GM12878 (cell line): ENCODE results near the gene ADAMTSL1. TPM values are rescaled to one million over a fixed set of nuclear protein-coding genes. Genes with fewer than 3 reads are reported as not detected.

Source experiments
- ATAC-seq: fragments of 200-7000 bp; cut with Tn5 transposase; 3 replicates; pipeline ENCODE4 v1.9.1; 2020; ENCODE audit warnings: mild to moderate bottlenecking, moderate library complexity
- BruUV-seq: library from RNA; stranded (reverse); fragments of 400-500 nt; replicated peaks from 2 replicates; lab custom pipeline; 2021; lab: Mats Ljungman, UMichigan
- CTCF ChIA-PET: fragments of 300-600 bp; sonication (Branson Sonifier 250); formaldehyde crosslinking; extraction: SDS; loops from one replicate; lab custom pipeline; 2021; ENCODE audit warnings: inconsistent platforms; lab: Yijun Ruan, JAX
- POLR2A ChIA-PET: fragments of 350-600 bp; formaldehyde crosslinking; extraction: SDS; loops from one replicate; lab custom pipeline; 2021; ENCODE audit warnings: inconsistent platforms; lab: Charles Lee
- RAD21 ChIA-PET: fragments of 300-600 bp; sonication (Branson Sonifier 250); formaldehyde crosslinking; loops from one replicate; lab custom pipeline; 2023; ENCODE audit warnings: antibody characterized with exemption; ENCODE audit not compliant: unreplicated experiment; lab: Charles Lee
- SMC1A ChIA-PET: fragments of 300-600 bp; sonication (Branson Sonifier 250); formaldehyde crosslinking; loops from one replicate; lab custom pipeline; 2023; ENCODE audit not compliant: unreplicated experiment, uncharacterized antibody; lab: Charles Lee
- DNase-seq: peaks from one replicate; pipeline ENCODE4 v3.0.0-alpha.2; 2011; ENCODE audit warnings: low read depth, low spot score
- FAIRE-seq: peaks from 3 replicates; lab custom pipeline; 2011; peaks lifted over from hg19 to GRCh38; lab: Jason Lieb, UNC
- H2AFZ ChIP-seq: 2 replicates; pipeline ENCODE4 v1.6.0; 2011; ENCODE audit warnings: low read depth, low read length, control low read depth; ENCODE audit not compliant: control insufficient read depth
- H3K27ac ChIP-seq: 2 replicates; pipeline ENCODE4 v1.5.1; 2011; ENCODE audit warnings: control low read depth; ENCODE audit not compliant: control insufficient read depth, insufficient read depth
- H3K27me3 ChIP-seq, 2 experiments: replicated peaks in 1 of 2; 2 replicates each; pipeline versions ENCODE4 v1.6.0 to v1.6.1; 2011; ENCODE audit warnings: low read length in 1 of 2; ENCODE audit not compliant: control insufficient read depth in 2 of 2, insufficient read depth in 2 of 2
- H3K36me3 ChIP-seq, 2 experiments: 2 replicates each; pipeline ENCODE4 v1.5.1; 2011; ENCODE audit warnings: low read length in 1 of 2; ENCODE audit not compliant: control insufficient read depth in 2 of 2, insufficient read depth in 2 of 2
- H3K4me1 ChIP-seq: 2 replicates; pipeline ENCODE4 v1.6.1; 2011; ENCODE audit warnings: mild to moderate bottlenecking, low read length, moderate library complexity, mixed read lengths; ENCODE audit not compliant: control insufficient read depth, insufficient read depth
- H3K4me2 ChIP-seq: 2 replicates; pipeline ENCODE4 v1.6.0; 2011; ENCODE audit warnings: control low read depth; ENCODE audit not compliant: control insufficient read depth, insufficient read depth
- H3K4me3 ChIP-seq: fragments of 200-600 bp; sonication (generic); 2 replicates; pipeline ENCODE4 v1.5.1; 2016
- H3K79me2 ChIP-seq: 2 replicates; pipeline ENCODE4 v1.6.0; 2011; ENCODE audit warnings: low read length; ENCODE audit not compliant: control insufficient read depth, insufficient read depth
- H3K9ac ChIP-seq: 2 replicates; pipeline ENCODE4 v1.8.0; 2011; ENCODE audit warnings: low read length, control low read depth, mixed read lengths; ENCODE audit not compliant: control insufficient read depth, insufficient read depth
- H3K9me3 ChIP-seq: replicated peaks from 3 replicates; pipeline ENCODE4 v1.5.1; 2011; ENCODE audit warnings: mild to moderate bottlenecking, low read length; ENCODE audit not compliant: control insufficient read depth, insufficient read depth
- H4K20me1 ChIP-seq: 2 replicates; pipeline ENCODE4 v1.6.0; 2011; ENCODE audit not compliant: control insufficient read depth, insufficient read depth
- GABPA ChIP-seq: IDR thresholded peaks from 2 replicates; pipeline ENCODE4 v1.6.1; 2014; ENCODE audit warnings: antibody characterized with exemption, low read depth, mild to moderate bottlenecking, inconsistent platforms
- JUND ChIP-seq: IDR thresholded peaks from 2 replicates; pipeline ENCODE4 v1.6.1; 2012; ENCODE audit warnings: low read depth, mild to moderate bottlenecking, low read length, improper control_type of control experiment, moderate library complexity
- NR2C1 ChIP-seq: fragments of 450-650 bp; IDR thresholded peaks from 2 replicates; pipeline ENCODE4 v1.6.1; 2017; ENCODE audit warnings: antibody characterized with exemption, mild to moderate bottlenecking, moderate library complexity
- RFX5 ChIP-seq: IDR thresholded peaks from 2 replicates; pipeline ENCODE4 v1.6.1; 2011; ENCODE audit warnings: low read depth, low read length, improper control_type of control experiment
- SMARCA5 ChIP-seq: fragments of 450-650 bp; IDR thresholded peaks from 2 replicates; pipeline ENCODE4 v1.6.1; 2017; ENCODE audit warnings: mild to moderate bottlenecking
- WGBS: methylation state at CpG from one replicate; pipeline ENCODE4 v1.1.6; 2016; ENCODE audit warnings: low lambda C conversion rate; ENCODE audit not compliant: insufficient replicate concordance, insufficient coverage; ENCODE audit errors: missing lambda C conversion rate; 5-methylcytosine and 5-hydroxymethylcytosine counted together
- in situ Hi-C: fragments of 300-500 bp; cut with MboI; formaldehyde crosslinking; loops from 9 replicates; pipeline ENCODE4 v1.14.3; 2018; ENCODE audit warnings: mixed read lengths
- intact Hi-C: fragments of 100-400 bp; cut with micrococcal nuclease; formaldehyde crosslinking; loops from one replicate; pipeline ENCODE4 v1.14.2; 2022; ENCODE audit not compliant: unreplicated experiment
- polyA plus RNA-seq, 11 experiments: library from polyadenylated mRNA; depleted of rRNA in 4 of 11; unstranded in 6 of 11; stranded (reverse) in 5 of 11; fragments of >200 nt; fragmentation: Nextera tagmentation in 4 of 11; fragmentation: Illumina TruSeq in 1 of 11; extraction: Ambion mirVana in 4 of 11; extraction: Trizol in 1 of 11; gene quantifications; 1 replicate in 1 of 11; 2 replicates in 10 of 11; pipeline versions ENCODE4 v1.2.1 to v1.2.3, GENCODE V29; 2011 to 2016; ENCODE audit warnings: inconsistent platforms in 2 of 11, missing spikeins in 2 of 11, low read depth in 1 of 11
- total RNA-seq, 4 experiments: library from RNA; depleted of rRNA in 3 of 4; stranded (reverse); fragments of >200 nt in 3 of 4; fragmentation: Illumina TruSeq in 1 of 4; extraction: Trizol in 1 of 4; gene quantifications; 2 replicates each; pipeline versions ENCODE4 v1.2.1 to v1.2.3, GENCODE V29; 2013 to 2021
- TF ChIP-seq, protein P1 (sequence below): IDR thresholded peaks from 2 replicates; pipeline ENCODE4 v1.6.1; 2012; ENCODE audit warnings: low read length, inconsistent platforms
- TF ChIP-seq, protein P2 (sequence below): IDR thresholded peaks from 2 replicates; pipeline ENCODE4 v1.6.1; 2011; ENCODE audit warnings: borderline replicate concordance, low read depth, mild to moderate bottlenecking, moderate library complexity, mixed read lengths, low read length; ENCODE audit not compliant: insufficient read depth; ENCODE audit errors: extremely low read length
- TF ChIP-seq, protein P3 (sequence below): IDR thresholded peaks from 2 replicates; pipeline ENCODE4 v1.6.1; 2011; ENCODE audit warnings: mild to moderate bottlenecking, low read depth, low read length, moderate library complexity; ENCODE audit not compliant: insufficient replicate concordance
- TF ChIP-seq, protein P4 (sequence below): fragments of 450-650 bp; IDR thresholded peaks from 2 replicates; pipeline ENCODE4 v1.6.1; 2018; ENCODE audit warnings: borderline replicate concordance, mild to moderate bottlenecking; ENCODE audit not compliant: partially characterized antibody
- TF ChIP-seq, protein P5 (sequence below): IDR thresholded peaks from 2 replicates; pipeline ENCODE4 v1.6.1; 2012; ENCODE audit warnings: low read depth, low read length, improper control_type of control experiment

ADAMTSL1 gene
- total and polyA plus RNA-seq, 10 of the 15 experiments (the other 5 are each of a cell fraction or from before 2014, with no cell fraction given), result 0.01 to 0.10 (median 0.07) TPM; not detected in 6

DNA sequence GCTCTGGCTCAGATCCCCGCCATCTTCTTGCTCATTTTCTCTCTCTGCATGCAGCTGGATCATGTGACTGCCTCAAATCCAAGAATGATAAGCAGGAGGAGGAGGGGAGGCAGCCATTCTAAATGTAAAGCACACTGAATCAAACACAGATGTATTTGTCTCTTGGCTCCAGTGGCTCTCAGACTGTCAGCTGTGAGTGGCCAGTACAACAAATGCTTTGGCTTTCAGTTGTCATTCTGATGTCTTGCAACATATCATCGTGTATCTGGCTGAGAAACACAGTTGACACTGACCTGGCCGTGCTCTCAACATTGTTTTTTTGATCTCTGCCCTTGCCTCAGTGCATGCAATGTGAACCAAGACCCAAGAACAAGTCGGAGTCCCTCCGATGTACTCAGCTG lies 233.1 kb downstream of the ADAMTSL1 start:
- ChIA-PET SMC1A (interaction anchor here (1.3 kb wide), 1 partner anchor 322 kb away, joined by 3 read pairs; no protein-coding TSS in a partner anchor), RAD21 (no interaction called here), POLR2A (no interaction called here), CTCF (interaction anchor here (1.6 kb wide), 1 partner anchor 19 kb away, joined by 4 read pairs; no protein-coding TSS in a partner anchor)
- no peak overlapping the region for H3K27ac ChIP-seq
- intact Hi-C loops, result no loop called here
- FAIRE-seq (no peak), ATAC-seq (no peak), DNase-seq (no peak)
- H3K4me2 ChIP-seq, result no peak overlapping the region
- in situ Hi-C loops, result no loop called here
- H3K27me3 ChIP-seq, result peaks cover 0 to 4% of the 10 kb centered on the region in 2 experiments; a peak in 1 of 4 replicates
- no peaks in the 10 kb centered on the region for H3K9me3 ChIP-seq
- H4K20me1 ChIP-seq, result no peaks in the 10 kb centered on the region
- no peak for TF ChIP-seq JUND
- TF ChIP-seq, protein P1, sequence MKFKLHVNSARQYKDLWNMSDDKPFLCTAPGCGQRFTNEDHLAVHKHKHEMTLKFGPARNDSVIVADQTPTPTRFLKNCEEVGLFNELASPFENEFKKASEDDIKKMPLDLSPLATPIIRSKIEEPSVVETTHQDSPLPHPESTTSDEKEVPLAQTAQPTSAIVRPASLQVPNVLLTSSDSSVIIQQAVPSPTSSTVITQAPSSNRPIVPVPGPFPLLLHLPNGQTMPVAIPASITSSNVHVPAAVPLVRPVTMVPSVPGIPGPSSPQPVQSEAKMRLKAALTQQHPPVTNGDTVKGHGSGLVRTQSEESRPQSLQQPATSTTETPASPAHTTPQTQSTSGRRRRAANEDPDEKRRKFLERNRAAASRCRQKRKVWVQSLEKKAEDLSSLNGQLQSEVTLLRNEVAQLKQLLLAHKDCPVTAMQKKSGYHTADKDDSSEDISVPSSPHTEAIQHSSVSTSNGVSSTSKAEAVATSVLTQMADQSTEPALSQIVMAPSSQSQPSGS, result no peak
- TF ChIP-seq SMARCA5, result no peak
- TF ChIP-seq, protein P2, sequence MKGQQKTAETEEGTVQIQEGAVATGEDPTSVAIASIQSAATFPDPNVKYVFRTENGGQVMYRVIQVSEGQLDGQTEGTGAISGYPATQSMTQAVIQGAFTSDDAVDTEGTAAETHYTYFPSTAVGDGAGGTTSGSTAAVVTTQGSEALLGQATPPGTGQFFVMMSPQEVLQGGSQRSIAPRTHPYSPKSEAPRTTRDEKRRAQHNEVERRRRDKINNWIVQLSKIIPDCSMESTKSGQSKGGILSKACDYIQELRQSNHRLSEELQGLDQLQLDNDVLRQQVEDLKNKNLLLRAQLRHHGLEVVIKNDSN, result no peak
- TF ChIP-seq, protein P3, sequence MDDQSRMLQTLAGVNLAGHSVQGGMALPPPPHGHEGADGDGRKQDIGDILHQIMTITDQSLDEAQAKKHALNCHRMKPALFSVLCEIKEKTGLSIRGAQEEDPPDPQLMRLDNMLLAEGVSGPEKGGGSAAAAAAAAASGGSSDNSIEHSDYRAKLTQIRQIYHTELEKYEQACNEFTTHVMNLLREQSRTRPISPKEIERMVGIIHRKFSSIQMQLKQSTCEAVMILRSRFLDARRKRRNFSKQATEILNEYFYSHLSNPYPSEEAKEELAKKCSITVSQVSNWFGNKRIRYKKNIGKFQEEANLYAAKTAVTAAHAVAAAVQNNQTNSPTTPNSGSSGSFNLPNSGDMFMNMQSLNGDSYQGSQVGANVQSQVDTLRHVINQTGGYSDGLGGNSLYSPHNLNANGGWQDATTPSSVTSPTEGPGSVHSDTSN, result no peak
- TF ChIP-seq, protein P4, sequence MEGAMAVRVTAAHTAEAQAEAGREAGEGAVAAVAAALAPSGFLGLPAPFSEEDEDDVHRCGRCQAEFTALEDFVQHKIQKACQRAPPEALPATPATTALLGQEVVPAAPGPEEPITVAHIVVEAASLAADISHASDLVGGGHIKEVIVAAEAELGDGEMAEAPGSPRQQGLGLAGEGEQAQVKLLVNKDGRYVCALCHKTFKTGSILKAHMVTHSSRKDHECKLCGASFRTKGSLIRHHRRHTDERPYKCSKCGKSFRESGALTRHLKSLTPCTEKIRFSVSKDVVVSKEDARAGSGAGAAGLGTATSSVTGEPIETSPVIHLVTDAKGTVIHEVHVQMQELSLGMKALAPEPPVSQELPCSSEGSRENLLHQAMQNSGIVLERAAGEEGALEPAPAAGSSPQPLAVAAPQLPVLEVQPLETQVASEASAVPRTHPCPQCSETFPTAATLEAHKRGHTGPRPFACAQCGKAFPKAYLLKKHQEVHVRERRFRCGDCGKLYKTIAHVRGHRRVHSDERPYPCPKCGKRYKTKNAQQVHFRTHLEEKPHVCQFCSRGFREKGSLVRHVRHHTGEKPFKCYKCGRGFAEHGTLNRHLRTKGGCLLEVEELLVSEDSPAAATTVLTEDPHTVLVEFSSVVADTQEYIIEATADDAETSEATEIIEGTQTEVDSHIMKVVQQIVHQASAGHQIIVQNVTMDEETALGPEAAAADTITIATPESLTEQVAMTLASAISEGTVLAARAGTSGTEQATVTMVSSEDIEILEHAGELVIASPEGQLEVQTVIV, result no peak
- no peak for TF ChIP-seq RFX5
- no peak for TF ChIP-seq NR2C1
- TF ChIP-seq, protein P5, sequence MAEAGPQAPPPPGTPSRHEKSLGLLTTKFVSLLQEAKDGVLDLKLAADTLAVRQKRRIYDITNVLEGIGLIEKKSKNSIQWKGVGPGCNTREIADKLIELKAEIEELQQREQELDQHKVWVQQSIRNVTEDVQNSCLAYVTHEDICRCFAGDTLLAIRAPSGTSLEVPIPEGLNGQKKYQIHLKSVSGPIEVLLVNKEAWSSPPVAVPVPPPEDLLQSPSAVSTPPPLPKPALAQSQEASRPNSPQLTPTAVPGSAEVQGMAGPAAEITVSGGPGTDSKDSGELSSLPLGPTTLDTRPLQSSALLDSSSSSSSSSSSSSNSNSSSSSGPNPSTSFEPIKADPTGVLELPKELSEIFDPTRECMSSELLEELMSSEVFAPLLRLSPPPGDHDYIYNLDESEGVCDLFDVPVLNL, result no peak
- no peak for TF ChIP-seq GABPA
- 41% methylated on average over 5 of the region's 5 CpGs for WGBS
- H3K9ac ChIP-seq, result no peak overlapping the region
- BruUV-seq, result no TSS peak
- H3K79me2 ChIP-seq, result no peaks in the 10 kb centered on the region
- H2AFZ ChIP-seq, result peak overlapping the region; percentile 17; the same call in 1 of the 2 replicates
- H3K36me3 ChIP-seq, result no peaks in the 10 kb centered on the region
- H3K4me1 ChIP-seq, result no peaks in the 10 kb centered on the region
- no peak overlapping the region for H3K4me3 ChIP-seq
